ENCODE measurements around the gene CNOT8. TPM values are rescaled to one million over a fixed set of nuclear protein-coding genes. Genes with fewer than 3 reads are reported as not detected.

CNOT8 gene
- total and polyA plus RNA-seq, 10 donors = 46.3 to 93.5 (median 69.1) TPM

DNA sequence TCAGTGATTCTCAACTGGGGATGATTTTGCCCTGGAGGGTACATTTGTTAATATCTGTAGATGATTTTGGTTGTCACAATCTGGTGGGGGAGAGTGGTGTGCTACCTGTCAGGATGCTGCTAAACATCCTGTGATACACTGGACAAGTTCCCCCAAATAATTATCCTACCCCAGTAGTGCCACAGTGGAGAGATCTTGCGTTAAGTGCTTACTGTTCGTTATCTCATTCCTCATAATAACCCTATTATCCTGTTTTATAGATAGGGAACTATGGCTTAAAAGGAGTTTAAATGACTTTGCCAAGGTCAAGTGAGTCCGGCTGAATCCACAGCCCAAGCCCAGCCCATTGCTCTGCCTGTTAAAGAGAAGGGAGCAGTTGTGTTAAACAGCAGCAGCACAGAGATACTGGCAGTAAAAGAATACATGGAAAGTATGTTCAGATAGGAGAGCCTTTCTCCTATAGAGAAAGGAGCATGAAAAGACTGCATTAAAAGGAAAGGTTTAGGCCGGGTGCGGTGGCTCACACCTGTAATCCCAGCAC, 15.4 kb downstream of the CNOT8 start:
- 80 to 93% (median 86%) methylated on average over 5 of the region's 5 CpGs for WGBS, 5 donors
- H3K4me1 ChIP-seq = no peaks in the 10 kb centered on the region
- H3K9me3 ChIP-seq = peaks cover 0 to 19% (median 13%) of the 10 kb centered on the region in 8 donors
- peaks cover 4 to 98% (median 69%) of the 10 kb centered on the region in 6 donors for H3K36me3 ChIP-seq
- TF ChIP-seq POLR2AphosphoS5 (IDR thresholded peaks at IDR 0.05) (no peak), POLR2A (IDR thresholded peaks at IDR 0.05) (no peak)
- TF ChIP-seq, protein P1, sequence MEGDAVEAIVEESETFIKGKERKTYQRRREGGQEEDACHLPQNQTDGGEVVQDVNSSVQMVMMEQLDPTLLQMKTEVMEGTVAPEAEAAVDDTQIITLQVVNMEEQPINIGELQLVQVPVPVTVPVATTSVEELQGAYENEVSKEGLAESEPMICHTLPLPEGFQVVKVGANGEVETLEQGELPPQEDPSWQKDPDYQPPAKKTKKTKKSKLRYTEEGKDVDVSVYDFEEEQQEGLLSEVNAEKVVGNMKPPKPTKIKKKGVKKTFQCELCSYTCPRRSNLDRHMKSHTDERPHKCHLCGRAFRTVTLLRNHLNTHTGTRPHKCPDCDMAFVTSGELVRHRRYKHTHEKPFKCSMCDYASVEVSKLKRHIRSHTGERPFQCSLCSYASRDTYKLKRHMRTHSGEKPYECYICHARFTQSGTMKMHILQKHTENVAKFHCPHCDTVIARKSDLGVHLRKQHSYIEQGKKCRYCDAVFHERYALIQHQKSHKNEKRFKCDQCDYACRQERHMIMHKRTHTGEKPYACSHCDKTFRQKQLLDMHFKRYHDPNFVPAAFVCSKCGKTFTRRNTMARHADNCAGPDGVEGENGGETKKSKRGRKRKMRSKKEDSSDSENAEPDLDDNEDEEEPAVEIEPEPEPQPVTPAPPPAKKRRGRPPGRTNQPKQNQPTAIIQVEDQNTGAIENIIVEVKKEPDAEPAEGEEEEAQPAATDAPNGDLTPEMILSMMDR (IDR thresholded peaks at IDR 0.05 in 8 of 11, conservative IDR thresholded peaks at IDR 0.05 in 3 of 11) = no peak
- H3K27ac ChIP-seq = no peak overlapping the region
- DNase-seq = no peak
- intact Hi-C loops (cut with DNase I; ENCODE audit: low total_unique reads) = no loop called here
- no peaks in the 10 kb centered on the region for H3K27me3 ChIP-seq (replicated peaks in 1 of 7)
- H3K4me3 ChIP-seq = no peak overlapping the region

DNA sequence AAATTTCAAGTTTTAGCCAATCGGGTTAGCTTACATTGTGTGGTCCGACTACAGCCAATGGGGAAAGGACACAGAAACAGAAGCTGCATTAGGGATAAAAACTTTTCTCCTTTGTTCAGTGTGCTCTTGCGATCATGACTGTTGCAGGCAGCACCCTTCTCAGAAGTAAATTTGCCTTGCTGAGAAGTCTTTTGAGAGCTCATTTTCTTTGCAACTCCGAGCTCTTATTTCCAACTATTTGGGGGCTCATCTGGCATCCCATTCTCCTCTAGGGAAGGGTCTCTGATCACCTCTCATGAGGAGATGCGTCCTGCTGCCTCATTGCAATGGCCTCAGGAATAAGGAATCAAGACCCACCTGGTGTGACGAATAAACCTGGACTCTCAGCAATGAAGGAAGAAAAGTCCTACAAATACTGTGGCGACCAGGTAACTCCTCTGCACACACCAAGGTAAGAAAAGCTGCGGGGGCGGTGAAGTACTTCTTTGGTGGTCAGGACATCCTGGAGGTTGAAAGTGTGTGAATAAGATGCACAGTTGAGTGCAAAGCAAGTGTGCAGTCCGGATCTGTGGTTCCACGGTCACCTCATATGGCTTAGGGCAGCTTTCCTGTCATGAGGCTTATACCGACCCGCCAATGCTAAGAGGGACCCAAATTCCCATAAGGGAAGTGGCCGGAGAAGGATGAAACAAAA, 20.4 kb downstream of the CNOT8 start:
- peaks cover 0 to 67% (median 35%) of the 10 kb centered on the region in 6 donors for H3K36me3 ChIP-seq
- H3K27me3 ChIP-seq (replicated peaks in 1 of 7) = no peaks in the 10 kb centered on the region
- TF ChIP-seq, protein P1 (IDR thresholded peaks at IDR 0.05 in 8 of 11, conservative IDR thresholded peaks at IDR 0.05 in 3 of 11) = no peak
- TF ChIP-seq POLR2AphosphoS5 (IDR thresholded peaks at IDR 0.05) (no peak), POLR2A (IDR thresholded peaks at IDR 0.05) (no peak)
- H3K27ac ChIP-seq = no peak overlapping the region
- H3K4me3 ChIP-seq = no peak overlapping the region
- intact Hi-C loops (cut with DNase I; ENCODE audit: low total_unique reads) = no loop called here
- WGBS, 5 donors = 88 to 96% (median 94%) methylated on average over 14 of the region's 14 CpGs
- H3K4me1 ChIP-seq = peaks cover 0 to 11% (median 0%) of the 10 kb centered on the region in 6 donors
- H3K9me3 ChIP-seq = peaks cover 0 to 38% (median 23%) of the 10 kb centered on the region in 8 donors
- no peak for DNase-seq

DNA sequence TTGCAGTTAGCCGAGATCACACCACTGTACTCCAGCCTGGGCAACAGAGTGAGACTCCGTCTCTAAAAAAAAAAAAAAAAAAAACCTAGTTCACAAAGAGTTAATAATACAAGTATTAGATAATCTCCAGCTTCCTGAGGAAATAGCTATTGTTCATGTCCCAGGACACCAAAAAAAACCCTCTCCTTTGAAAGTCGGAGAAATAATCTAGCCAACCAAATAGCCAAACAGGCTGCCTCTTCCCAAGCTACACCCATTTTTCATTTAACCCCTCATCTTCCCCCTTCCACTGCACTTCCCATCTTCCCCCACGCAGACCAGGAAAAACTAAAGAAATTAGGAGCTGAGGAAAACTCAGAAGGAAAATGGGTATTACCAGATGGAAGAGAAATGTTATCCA, 23.6 kb downstream of the CNOT8 start:
- DNase-seq = no peak
- 65 to 75% (median 73%) methylated on average over 4 of the region's 4 CpGs for WGBS, 5 donors
- Histone ChIP-seq H3K27me3 (replicated peaks in 1 of 7) (no peaks in the 10 kb centered on the region), H3K4me1 (peaks cover 0 to 11% (median 0%) of the 10 kb centered on the region in 6 donors), H3K4me3 (no peak overlapping the region), H3K36me3 (peaks cover 3 to 67% (median 26%) of the 10 kb centered on the region in 6 donors), H3K27ac (peak overlapping the region in 4 of 8 donors; percentile 12 to 37 (median 29)), H3K9me3 (peaks cover 18 to 69% (median 53%) of the 10 kb centered on the region in 8 donors)
- TF ChIP-seq POLR2AphosphoS5 (IDR thresholded peaks at IDR 0.05) (no peak), POLR2A (IDR thresholded peaks at IDR 0.05) (no peak)
- TF ChIP-seq, protein P1 (IDR thresholded peaks at IDR 0.05 in 8 of 11, conservative IDR thresholded peaks at IDR 0.05 in 3 of 11) = no peak
- intact Hi-C loops (cut with DNase I; ENCODE audit: low total_unique reads) = no loop called here

DNA sequence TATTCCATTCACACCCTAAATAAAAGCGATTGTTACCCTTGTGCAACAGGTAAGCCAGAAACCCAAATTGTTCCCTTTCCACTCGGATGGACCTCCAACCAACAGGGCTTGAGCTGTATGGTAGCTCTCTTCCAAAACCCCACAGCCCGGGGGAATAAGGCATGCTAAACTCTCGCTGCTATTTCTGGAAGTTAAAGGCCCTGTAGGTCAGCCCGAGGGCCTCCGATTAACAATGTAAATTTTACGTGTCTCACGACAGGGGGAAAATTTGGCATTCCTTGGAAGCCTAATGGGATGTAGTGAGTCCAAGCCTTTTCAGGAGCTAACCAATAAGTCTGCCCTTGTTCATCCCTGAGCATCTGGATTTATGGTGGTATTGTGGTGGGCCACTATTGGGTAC, 26.0 kb downstream of the CNOT8 start:
- H3K27me3 ChIP-seq (replicated peaks in 1 of 7) = no peaks in the 10 kb centered on the region
- DNase-seq = no peak
- 94 to 98% (median 96%) methylated on average over 8 of the region's 8 CpGs for WGBS, 5 donors
- peaks cover 19 to 59% (median 52%) of the 10 kb centered on the region in 8 donors for H3K9me3 ChIP-seq
- H3K4me1 ChIP-seq = peaks cover 0 to 11% (median 0%) of the 10 kb centered on the region in 6 donors
- no peak for TF ChIP-seq POLR2AphosphoS5 (IDR thresholded peaks at IDR 0.05)
- TF ChIP-seq POLR2A (IDR thresholded peaks at IDR 0.05) = no peak
- TF ChIP-seq, protein P1 (IDR thresholded peaks at IDR 0.05 in 8 of 11, conservative IDR thresholded peaks at IDR 0.05 in 3 of 11) = no peak
- peaks cover 15 to 69% (median 47%) of the 10 kb centered on the region in 6 donors for H3K36me3 ChIP-seq
- no peak overlapping the region for H3K4me3 ChIP-seq
- intact Hi-C loops (cut with DNase I; ENCODE audit: low total_unique reads) = no loop called here
- no peak overlapping the region for H3K27ac ChIP-seq
